Neural crest cell (in vitro differentiated cells): ENCODE data around the gene MSL2. TPM values are rescaled to one million over a fixed set of nuclear protein-coding genes. Genes with fewer than 3 reads are reported as not detected.
"Not testable (repeated sequence)": the region's sequence is repeated elsewhere in the genome, so short reads cannot be mapped to it uniquely, and the experiment has no call there.

Experiments used
- DNase-seq: peaks from one replicate; pipeline ENCODE4 v3.0.0; 2021; ENCODE audit warnings: low read depth, mixed read lengths, low spot score
- H3K27ac Mint-ChIP-seq: one replicate; pipeline ENCODE4 v1.8.0; 2021; ENCODE audit warnings: mild to moderate bottlenecking, mixed read lengths; ENCODE audit not compliant: unreplicated experiment
- H3K27me3 Mint-ChIP-seq: 2 replicates; pipeline ENCODE4 v1.8.0; 2021; ENCODE audit warnings: low read depth, mild to moderate bottlenecking, mixed read lengths
- H3K36me3 Mint-ChIP-seq: 2 replicates; pipeline ENCODE4 v1.8.0; 2021; ENCODE audit warnings: low read depth, mild to moderate bottlenecking, mixed read lengths
- H3K4me1 Mint-ChIP-seq: 2 replicates; pipeline ENCODE4 v1.8.0; 2021; ENCODE audit warnings: mixed read lengths
- H3K4me3 Mint-ChIP-seq: one replicate; pipeline ENCODE4 v1.8.0; 2021; ENCODE audit warnings: mild to moderate bottlenecking, mixed read lengths
- H3K9me3 Mint-ChIP-seq: 2 replicates; pipeline ENCODE4 v1.8.0; 2021; ENCODE audit warnings: mixed read lengths
- CTCF ChIP-seq: fragments of 200-600 bp; sonication (generic); conservative IDR thresholded peaks from 2 replicates; pipeline ENCODE4 v1.5.0; 2021; ENCODE audit warnings: antibody characterized with exemption, mild to moderate bottlenecking
- total RNA-seq: library from RNA; stranded (reverse); gene quantifications from 2 replicates; pipeline ENCODE4 v1.2.1, GENCODE V29; 2021

MSL2 gene
- total RNA-seq, 1 donor from 2014 or later = 47.4 TPM

- Mint-ChIP-seq H3K27me3 (no peaks in the 10 kb centered on the region), H3K4me1 (peaks cover 8% of the 10 kb centered on the region), H3K9me3 (no peaks in the 10 kb centered on the region), H3K27ac (peak overlapping the region; percentile 3), H3K4me3 (no peak overlapping the region), H3K36me3 (peaks cover 14% of the 10 kb centered on the region)
- no peak for TF ChIP-seq CTCF
- no peak for DNase-seq
These were observed 46.5 kb downstream of the MSL2 start for GRCh38 chr3:136149667-136150066.

- Mint-ChIP-seq H3K27ac (no peak overlapping the region), H3K4me1 (peaks cover 8% of the 10 kb centered on the region), H3K4me3 (no peak overlapping the region), H3K9me3 (no peaks in the 10 kb centered on the region), H3K27me3 (no peaks in the 10 kb centered on the region), H3K36me3 (peaks cover 12% of the 10 kb centered on the region)
- no peak for TF ChIP-seq CTCF
- no peak for DNase-seq
These were observed 49.0 kb downstream of the MSL2 start for GRCh38 chr3:136146981-136147729.

GRCh38 chr3:136144397-136144796, 51.7 kb downstream of the MSL2 start:
- H3K4me3 Mint-ChIP-seq, DNase-seq, H3K27ac Mint-ChIP-seq, H3K4me1 Mint-ChIP-seq, H3K27me3 Mint-ChIP-seq, H3K9me3 Mint-ChIP-seq: not testable (repeated sequence)
- H3K36me3 Mint-ChIP-seq = peaks cover 12% of the 10 kb centered on the region

- no peak overlapping the region for H3K4me3 Mint-ChIP-seq
These were observed 53.5 kb downstream of the MSL2 start for GRCh38 chr3:136142592-136142991.

DNA sequence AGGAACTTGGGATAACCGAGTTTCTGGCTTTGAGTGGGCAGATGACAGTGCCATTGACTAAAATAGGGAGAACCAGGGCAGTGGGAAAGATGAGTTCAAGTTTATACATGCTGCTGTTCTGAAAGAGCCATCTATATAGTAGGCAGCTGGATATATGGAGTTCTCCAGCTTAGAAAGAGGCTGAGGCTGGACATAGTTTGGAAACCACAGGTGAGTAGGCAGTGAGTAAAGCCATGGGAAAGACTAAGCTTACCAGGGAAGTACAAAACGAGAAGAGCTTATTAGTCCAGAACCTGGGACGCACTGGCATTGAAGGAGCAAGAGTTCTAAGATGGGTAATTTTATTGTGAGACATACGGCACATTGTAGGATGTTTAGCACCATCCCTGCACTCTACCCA, 54.2 kb downstream of the MSL2 start:
- H3K27ac Mint-ChIP-seq = no peak overlapping the region
- H3K4me1 Mint-ChIP-seq = peaks cover 5% of the 10 kb centered on the region
- DNase-seq = no peak
- H3K9me3 Mint-ChIP-seq = no peaks in the 10 kb centered on the region
- no peak overlapping the region for H3K4me3 Mint-ChIP-seq
- no peak for TF ChIP-seq CTCF
- peaks cover 6% of the 10 kb centered on the region for H3K36me3 Mint-ChIP-seq
- H3K27me3 Mint-ChIP-seq = no peaks in the 10 kb centered on the region

More at GRCh38 chr3:136142592-136142991, 53.5 kb downstream of the MSL2 start:
- no peak for DNase-seq
- Mint-ChIP-seq H3K36me3 (peaks cover 6% of the 10 kb centered on the region), H3K9me3 (no peaks in the 10 kb centered on the region), H3K27ac (no peak overlapping the region), H3K4me1 (peaks cover 5% of the 10 kb centered on the region), H3K27me3 (no peaks in the 10 kb centered on the region)
- no peak for TF ChIP-seq CTCF

DNA sequence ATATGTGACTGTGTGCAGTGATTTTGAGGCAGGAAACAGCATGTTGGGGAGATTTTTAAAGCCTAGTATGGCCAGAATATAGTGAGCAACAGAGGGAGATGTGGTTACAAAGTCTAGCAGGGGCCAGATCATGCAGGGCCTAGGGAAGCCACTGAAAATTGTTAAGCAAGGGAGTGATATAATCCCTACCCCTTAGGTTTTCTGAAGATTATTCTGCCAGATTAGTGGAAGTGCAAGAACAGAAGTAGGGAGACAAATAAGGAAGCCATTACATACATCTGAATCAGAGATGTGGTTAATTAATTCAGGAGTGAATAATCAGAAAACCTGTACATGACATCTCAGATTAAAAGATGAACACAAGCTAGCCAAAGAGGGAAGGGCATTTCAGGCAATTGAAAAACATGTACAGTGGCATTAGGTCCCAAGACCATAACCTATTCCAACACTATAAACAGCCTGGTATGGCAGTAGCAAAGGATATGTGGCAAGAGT, 54.8 kb downstream of the MSL2 start:
- H3K4me1 Mint-ChIP-seq = peaks cover 5% of the 10 kb centered on the region
- no peak overlapping the region for H3K4me3 Mint-ChIP-seq
- TF ChIP-seq CTCF = no peak
- no peaks in the 10 kb centered on the region for H3K9me3 Mint-ChIP-seq
- H3K27ac Mint-ChIP-seq = no peak overlapping the region
- H3K27me3 Mint-ChIP-seq = no peaks in the 10 kb centered on the region
- H3K36me3 Mint-ChIP-seq = peaks cover 6% of the 10 kb centered on the region
- DNase-seq = no peak
